GM18907 (cell line): ENCODE data around the gene C9orf50.
"Not testable (repeated sequence)": the region's sequence is repeated elsewhere in the genome, so short reads cannot be mapped to it uniquely, and the experiment has no call there.

ENCODE experiments used
- ATAC-seq: cut with Tn5 transposase; IDR thresholded peaks from one replicate; pipeline ENCODE4 v1.9.1; 2021; ENCODE audit warnings: mild to moderate bottlenecking, moderate library complexity; ENCODE audit not compliant: unreplicated experiment

C9orf50 gene

DNA sequence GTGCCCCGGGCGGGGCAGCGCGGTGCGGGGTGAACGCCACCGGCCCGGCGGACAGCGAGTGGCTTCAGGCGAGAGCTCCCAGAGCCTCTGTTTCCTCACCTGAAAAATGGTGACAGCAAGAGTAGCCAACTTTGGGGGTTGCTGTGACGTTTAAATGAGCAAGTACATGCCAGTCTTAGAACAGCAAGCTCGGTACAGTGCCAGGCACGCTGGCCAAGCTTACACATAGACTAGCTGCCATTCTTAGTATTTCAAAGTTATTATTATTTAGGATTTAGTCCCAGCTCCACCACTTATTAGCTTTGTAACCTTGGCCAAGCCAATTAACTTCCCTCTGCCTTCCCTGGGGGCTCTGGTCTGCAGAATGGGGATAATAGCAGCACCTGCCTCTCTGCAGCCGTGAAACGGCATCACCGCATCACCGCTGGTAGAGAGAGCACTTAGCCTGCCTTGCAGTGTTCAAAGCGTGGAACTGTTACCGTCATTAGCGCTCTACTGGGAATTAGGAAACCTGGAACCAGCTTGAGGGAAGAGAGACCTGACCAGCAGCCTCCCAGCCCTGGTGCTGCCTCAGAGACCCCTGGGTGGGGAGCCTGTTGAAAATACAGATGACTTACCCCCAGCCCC is at the start of gene C9orf50:
TSS of gene C9orf50 (minus strand) at position 433 of the 627 bp plus-strand sequence. CDS start 527 bp downstream, outside the sequence.
- no peak for ATAC-seq

DNA sequence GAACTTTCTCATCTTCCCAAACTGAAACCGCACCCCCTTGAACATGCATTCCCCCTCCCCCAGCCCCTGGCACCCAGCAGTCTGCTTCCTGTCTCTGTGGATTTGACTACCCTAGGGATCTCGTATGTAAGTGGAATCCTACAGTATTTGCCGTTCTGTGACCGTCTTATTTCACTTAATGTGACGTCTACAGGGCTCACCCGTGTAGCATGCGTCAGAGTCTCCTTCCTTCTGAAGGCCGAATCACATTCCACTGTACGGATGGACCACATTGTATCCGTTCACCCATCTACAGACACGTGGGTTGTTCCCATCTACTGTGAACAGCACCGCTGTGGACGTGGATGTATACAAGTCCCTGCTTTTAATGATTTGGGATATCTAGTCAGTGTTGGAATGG is 49.0 kb upstream of the C9orf50 start:
- ATAC-seq: no peak

GRCh38 chr9:129669141-129669718 is 48.3 kb upstream of the C9orf50 start:
- ATAC-seq: no peak

- ATAC-seq: no peak
These were observed 46.9 kb upstream of the C9orf50 start for GRCh38 chr9:129667850-129668249.

GRCh38 chr9:129667378-129667777 is 46.5 kb upstream of the C9orf50 start:
- no peak for ATAC-seq

GRCh38 chr9:129666575-129666974 is 45.7 kb upstream of the C9orf50 start:
- ATAC-seq: no peak

GRCh38 chr9:129665814-129666520 is 45.1 kb upstream of the C9orf50 start:
- ATAC-seq: no peak

- ATAC-seq: no peak
These were observed 44.5 kb upstream of the C9orf50 start, which contains the start of gene PRRX2 for GRCh38 chr9:129665389-129665775. TSS of gene PRRX2 (plus strand) at chr9:129665647. CDS start at chr9:129665868, 221 bp downstream.

GRCh38 chr9:129664746-129665388 is 44.0 kb upstream of the C9orf50 start:
- ATAC-seq: no peak

DNA sequence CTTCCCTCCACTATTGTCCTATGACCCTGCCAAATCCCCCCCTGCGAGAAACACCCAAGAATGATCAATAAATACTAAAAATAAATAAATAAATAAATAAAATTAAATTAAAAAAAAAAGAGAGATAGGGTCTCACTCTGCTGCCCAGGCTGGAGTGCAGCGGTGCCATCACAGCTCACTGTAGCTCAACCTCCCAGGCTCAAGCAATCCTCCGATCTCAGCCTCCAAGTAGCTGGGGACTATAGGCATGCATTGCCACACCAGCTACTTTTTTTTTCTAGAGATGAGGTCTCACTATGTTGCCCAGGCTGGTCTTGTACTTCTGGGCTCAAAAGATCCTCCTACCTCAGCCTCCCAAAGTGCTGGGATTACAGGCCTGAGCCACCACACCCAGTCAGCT is 41.3 kb upstream of the C9orf50 start:
- not testable (repeated sequence) for ATAC-seq

DNA sequence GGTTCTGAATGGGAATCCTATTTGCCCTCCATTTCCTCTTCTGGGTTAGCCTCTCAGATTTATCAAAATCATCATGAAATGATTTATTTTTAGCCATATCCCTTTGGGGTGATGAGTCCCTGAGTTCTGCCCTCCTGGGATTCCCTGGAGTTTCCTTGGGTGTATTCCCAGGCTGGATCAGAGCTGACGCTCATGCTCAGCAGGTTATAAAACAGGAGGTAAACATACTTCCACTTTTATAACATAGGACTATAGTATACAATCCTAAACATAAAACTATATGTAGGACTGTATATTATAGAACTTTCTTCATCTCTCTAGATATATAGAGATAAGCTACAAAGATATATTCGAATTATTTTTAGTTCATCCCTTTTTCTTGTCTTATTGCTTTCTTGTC is 40.1 kb upstream of the C9orf50 start:
- ATAC-seq: no peak

DNA sequence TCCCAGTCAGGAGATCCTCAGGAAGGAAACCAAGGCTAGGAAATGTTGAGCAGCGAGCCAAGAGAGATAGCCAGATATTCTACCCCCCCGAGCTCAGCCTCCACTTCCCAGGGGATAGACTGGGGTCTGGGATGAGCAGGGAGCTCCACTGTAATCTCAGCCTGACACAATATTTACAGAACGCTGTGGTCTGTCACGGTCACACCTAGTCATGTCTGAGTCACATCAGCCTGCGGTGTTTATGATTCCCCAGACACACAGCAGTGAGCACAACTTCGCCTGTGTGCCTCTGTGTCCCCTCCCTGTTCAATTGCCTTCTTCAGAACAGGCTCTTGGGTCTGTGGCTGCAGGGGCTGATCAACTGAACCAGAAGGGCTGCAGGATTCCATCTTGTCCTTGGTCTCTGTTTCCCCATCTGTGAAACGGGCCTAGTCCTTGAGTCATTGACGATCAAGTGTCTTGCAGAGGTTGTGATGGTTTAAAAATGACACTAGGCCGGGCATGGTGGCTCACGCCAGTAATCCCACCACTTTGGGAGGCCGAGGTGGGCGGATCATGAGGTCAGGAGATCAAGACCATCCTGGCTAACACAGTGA is 36.0 kb upstream of the C9orf50 start:
- ATAC-seq: no peak

GRCh38 chr9:129655696-129656095 is 34.8 kb upstream of the C9orf50 start:
- no peak for ATAC-seq

GRCh38 chr9:129655154-129655553 is 34.3 kb upstream of the C9orf50 start:
- no peak for ATAC-seq

- no peak for ATAC-seq
These were observed 33.7 kb upstream of the C9orf50 start for GRCh38 chr9:129654554-129655040.

DNA sequence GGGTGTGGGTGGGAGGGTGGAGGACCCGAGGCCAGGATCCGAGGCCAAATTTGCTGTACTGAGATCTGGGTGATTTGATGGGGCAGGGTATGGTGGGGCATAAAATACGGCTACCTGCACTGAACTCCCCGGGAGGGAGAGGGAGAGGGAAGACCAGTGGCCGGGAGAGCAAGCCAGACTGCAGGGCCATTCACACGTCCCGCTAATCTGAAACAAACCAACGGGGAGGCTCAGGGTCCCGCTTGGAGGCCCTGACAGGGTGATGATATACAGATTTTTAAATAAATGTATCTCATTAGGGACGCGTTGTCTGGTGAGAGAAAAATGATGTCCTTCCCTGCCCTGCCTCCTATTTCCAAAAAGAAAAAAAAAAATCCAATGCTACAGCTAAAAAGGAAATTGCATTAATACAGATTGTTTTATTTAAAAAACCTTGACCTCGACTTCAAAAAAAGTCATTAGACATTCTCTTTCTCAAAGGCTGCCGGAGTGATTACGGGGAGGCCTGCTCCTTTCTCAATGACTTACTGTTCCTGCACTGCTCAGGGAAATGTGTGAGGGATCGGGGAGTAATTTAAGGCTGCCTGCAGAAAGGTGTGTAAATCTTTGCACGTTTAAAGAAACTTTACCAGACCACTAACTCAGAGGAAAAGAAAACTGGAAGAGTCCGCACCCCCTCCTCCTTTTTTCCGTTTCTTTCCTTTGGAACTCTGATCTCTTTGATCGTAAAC is 33.1 kb upstream of the C9orf50 start:
- ATAC-seq: no peak

- ATAC-seq: no peak
These were observed 29.9 kb upstream of the C9orf50 start for GRCh38 chr9:129650680-129651235.

DNA sequence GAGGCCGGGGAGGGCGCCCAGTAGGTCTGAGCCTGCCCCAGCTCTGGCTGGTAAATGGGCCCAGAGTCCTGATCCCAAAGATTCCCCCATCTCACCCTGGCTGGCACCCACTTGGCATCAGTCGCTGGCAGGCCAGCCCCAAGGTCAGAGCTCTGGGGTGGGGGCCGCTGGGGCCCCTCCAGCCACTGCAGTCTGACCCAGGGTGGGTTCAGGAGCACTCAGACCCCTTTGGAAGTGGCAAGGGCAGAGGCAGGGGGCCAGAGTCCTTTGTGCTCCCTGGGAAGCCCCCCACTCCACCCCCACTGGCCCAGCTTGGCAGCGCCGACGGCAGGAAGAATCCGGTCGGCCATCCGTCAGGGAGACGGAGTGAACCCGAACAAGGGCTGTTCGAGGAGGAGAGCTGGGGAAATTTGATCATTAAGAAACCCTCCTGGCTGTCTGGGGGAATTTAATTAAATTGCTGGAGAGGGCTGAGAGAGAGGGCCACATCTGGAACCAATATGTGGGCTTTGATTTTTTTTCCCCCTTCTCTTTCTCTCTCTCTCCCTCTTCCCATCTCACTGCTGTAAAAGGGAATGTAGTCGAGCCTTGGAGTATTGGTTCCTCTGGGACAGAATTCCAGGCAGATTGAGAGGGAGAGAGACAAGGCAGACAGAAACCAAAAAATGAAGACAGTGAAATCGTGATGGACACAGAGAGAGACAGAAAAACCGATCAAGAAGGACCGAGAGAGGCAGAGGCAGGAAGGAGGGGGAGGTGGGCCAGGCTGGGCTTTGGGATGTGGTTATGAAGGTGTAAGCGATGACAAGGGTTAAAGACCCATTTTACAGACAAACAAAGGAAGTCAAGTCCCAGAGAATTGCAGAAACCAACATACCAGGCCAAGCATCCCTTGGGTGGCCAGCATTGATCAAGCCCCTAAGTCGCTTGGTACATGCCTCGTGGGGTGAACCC is 29.1 kb upstream of the C9orf50 start:
- ATAC-seq: no peak

- no peak for ATAC-seq
These were observed 27.8 kb upstream of the C9orf50 start for GRCh38 chr9:129648764-129649115.
